Transverse colon (tissue), 3 donors: ENCODE results near the gene THADA.

ENCODE experiments used
- CTCF ChIP-seq, 5 experiments: fragments of 200-600 bp in 3 of 5; fragments of 450-650 bp in 2 of 5; sonication (generic) in 3 of 5; IDR thresholded peaks; 1 replicate in 2 of 5; 2 replicates in 3 of 5; pipeline ENCODE4 v1.5.1; 2016 to 2017; ENCODE audit warnings: antibody characterized with exemption in 5 of 5, inconsistent platforms in 3 of 5, mild to moderate bottlenecking in 2 of 5, moderate library complexity in 1 of 5
- POLR2A ChIP-seq: fragments of 450-650 bp; IDR thresholded peaks from one replicate; pipeline ENCODE4 v1.6.1; 2016; ENCODE audit warnings: antibody characterized with exemption, mild to moderate bottlenecking, moderate library complexity

- TF ChIP-seq CTCF (IDR thresholded peaks at IDR 0.05): no peak
- TF ChIP-seq POLR2A: no peak
Observed at GRCh38 chr2:43393918-43394317, 201.9 kb downstream of the THADA start.
